Left ventricle myocardium inferior (tissue), 1 donor: ENCODE results near the gene CYP20A1. TPM values are rescaled to one million over a fixed set of nuclear protein-coding genes. Genes with fewer than 3 reads are reported as not detected.
"Not testable (repeated sequence)": the region's sequence is repeated elsewhere in the genome, so short reads cannot be mapped to it uniquely, and the experiment has no call there.

Source experiments
- DNase-seq: peaks from one replicate; pipeline ENCODE4 v3.0.0-alpha.2; 2020
- H3K27ac ChIP-seq: fragments of 200-600 bp; replicated peaks from 2 replicates; pipeline ENCODE4 v1.8.0; 2021
- H3K27me3 ChIP-seq: fragments of 200-600 bp; 2 replicates; pipeline ENCODE4 v1.8.0; 2021; ENCODE audit warnings: low read depth
- H3K36me3 ChIP-seq: fragments of 200-600 bp; 2 replicates; pipeline ENCODE4 v1.8.0; 2021
- H3K4me1 ChIP-seq: fragments of 200-600 bp; 2 replicates; pipeline ENCODE4 v1.8.0; 2021
- H3K4me3 ChIP-seq: fragments of 200-600 bp; 2 replicates; pipeline ENCODE4 v1.8.0; 2021; ENCODE audit warnings: mild to moderate bottlenecking, moderate library complexity
- H3K9me3 ChIP-seq: fragments of 200-600 bp; replicated peaks from 2 replicates; pipeline ENCODE4 v1.8.0; 2021
- CTCF ChIP-seq: fragments of 200-600 bp; IDR thresholded peaks from 2 replicates; pipeline ENCODE4 v1.8.0; 2021; ENCODE audit warnings: antibody characterized with exemption, mild to moderate bottlenecking, borderline replicate concordance
- intact Hi-C: fragments of 100-400 bp; cut with micrococcal nuclease; formaldehyde crosslinking; loops from one replicate; pipeline ENCODE4 v1.11.0; 2022
- total RNA-seq: library from RNA; stranded (reverse); fragmentation: NEBNext Ultra II Directional; extraction: Animal tissue kit (Norgen Biotek cat#: 25700); gene quantifications from one replicate; pipeline ENCODE4 v1.2.1, GENCODE V29; 2021
- donor health status: DM: no; HTN: yes; CAD: no; lungs with severe emphysema.

Gene CYP20A1
- total RNA-seq, 1 donor from 2014 or later: 11.9 TPM

DNA sequence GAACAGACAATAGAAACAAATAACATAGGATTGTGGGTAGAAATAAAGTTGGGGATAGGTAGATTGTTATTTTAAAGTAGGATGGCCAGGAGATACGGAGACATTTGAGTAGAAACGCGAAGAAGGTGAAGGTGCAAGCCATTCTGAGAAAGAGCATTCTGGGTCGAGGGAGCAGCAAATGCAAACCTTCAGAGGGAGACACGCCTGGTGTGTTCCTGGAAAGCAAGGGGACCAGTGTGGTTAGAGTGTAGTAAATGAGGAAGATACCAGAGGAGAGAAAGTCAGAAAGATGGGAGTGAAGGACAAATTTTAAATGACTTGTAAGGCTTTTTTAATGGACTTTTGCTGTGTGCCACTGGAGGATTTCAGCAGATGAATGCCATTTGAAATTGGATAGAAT, 1.7 kb downstream of the CYP20A1 start:
- Histone ChIP-seq H3K4me3 (peak overlapping the region; percentile 98), H3K36me3 (peaks cover 25% of the 10 kb centered on the region), H3K9me3 (no peaks in the 10 kb centered on the region), H3K27ac (no peak overlapping the region), H3K27me3 (no peaks in the 10 kb centered on the region), H3K4me1 (peaks cover 36% of the 10 kb centered on the region)
- no peak for DNase-seq
- intact Hi-C loops: no loop called here
- no peak for TF ChIP-seq CTCF

- Histone ChIP-seq H3K36me3 (peaks cover 44% of the 10 kb centered on the region), H3K9me3 (no peaks in the 10 kb centered on the region), H3K27me3 (no peaks in the 10 kb centered on the region), H3K27ac (no peak overlapping the region), H3K4me1 (peaks cover 36% of the 10 kb centered on the region), H3K4me3 (no peak overlapping the region)
- no peak for DNase-seq
- intact Hi-C loops: no loop called here
- TF ChIP-seq CTCF: no peak
Measured at GRCh38 chr2:203242518-203242917, 3.7 kb downstream of the CYP20A1 start.

DNA sequence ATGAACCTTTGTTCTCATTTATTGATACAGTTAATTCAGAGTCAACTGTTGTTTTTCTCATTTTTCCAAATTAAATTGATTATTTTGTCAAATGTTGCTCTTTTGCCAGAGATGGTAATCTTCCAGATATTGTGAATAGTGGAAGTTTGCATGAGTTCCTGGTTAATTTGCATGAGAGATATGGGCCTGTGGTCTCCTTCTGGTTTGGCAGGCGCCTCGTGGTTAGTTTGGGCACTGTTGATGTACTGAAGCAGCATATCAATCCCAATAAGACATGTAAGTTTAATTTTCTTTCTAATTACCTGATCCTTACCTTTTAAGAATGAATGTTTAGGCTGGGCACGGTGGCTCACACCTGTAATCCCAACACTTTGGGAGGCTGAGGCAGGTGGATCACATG, 7.8 kb downstream of the CYP20A1 start:
- DNase-seq: no peak
- H3K4me3 ChIP-seq: no peak overlapping the region
- no peak for TF ChIP-seq CTCF
- intact Hi-C loops: no loop called here
- peaks cover 74% of the 10 kb centered on the region for H3K36me3 ChIP-seq
- no peak overlapping the region for H3K27ac ChIP-seq
- no peaks in the 10 kb centered on the region for H3K4me1 ChIP-seq
- no peaks in the 10 kb centered on the region for H3K27me3 ChIP-seq
- no peaks in the 10 kb centered on the region for H3K9me3 ChIP-seq

GRCh38 chr2:203252818-203253217, 14.0 kb downstream of the CYP20A1 start:
- TF ChIP-seq CTCF: no peak
- peaks cover 80% of the 10 kb centered on the region for H3K36me3 ChIP-seq
- intact Hi-C loops: no loop called here
- no peaks in the 10 kb centered on the region for H3K27me3 ChIP-seq
- no peak overlapping the region for H3K27ac ChIP-seq
- H3K9me3 ChIP-seq: no peaks in the 10 kb centered on the region
- no peak overlapping the region for H3K4me3 ChIP-seq
- DNase-seq: no peak
- H3K4me1 ChIP-seq: no peaks in the 10 kb centered on the region

- H3K36me3 ChIP-seq: peaks cover 80% of the 10 kb centered on the region
- DNase-seq, H3K27me3 ChIP-seq, H3K4me3 ChIP-seq, H3K4me1 ChIP-seq, H3K27ac ChIP-seq, H3K9me3 ChIP-seq, intact Hi-C loops: not testable (repeated sequence)
Measured at GRCh38 chr2:203253422-203254095, 14.7 kb downstream of the CYP20A1 start.

DNA sequence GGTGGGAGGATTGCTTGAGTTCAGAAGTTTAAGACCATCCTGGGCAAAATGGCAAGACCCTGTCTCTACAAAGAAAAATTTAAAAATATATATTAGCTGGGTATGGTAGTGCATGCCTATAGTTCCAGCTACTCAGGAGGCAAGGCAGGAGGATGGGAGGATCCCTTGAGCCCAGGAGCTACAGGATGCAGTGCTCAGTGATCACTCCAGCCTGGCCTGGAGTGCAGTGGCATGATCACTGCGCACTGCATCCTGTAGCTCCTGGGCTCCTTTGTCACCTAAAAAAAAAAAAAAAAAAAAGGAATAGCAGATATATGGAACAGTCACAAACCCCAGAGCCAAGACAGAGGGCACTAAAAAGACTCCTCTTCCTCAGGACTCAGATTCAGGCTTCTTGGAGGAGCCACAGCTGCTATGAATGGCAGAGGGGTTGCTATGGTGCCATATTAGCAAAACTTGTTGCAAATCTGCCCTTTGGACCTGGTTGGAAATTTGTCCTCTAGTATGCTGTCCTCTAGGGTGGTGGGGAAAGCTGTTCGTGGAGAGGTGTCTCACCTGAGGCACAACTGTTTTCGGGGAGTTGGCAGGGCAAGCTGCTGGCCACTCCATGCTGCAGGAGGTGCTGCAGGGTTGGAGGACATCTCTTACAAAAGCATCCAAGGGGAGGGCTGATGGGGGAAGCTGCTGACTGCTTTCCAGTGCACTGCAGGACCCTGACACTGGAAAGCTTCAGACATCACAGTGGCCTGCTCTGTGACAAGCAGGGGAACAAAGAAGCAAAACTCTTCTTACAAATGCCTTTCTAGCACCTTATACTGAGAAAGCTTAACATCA, 22.7 kb downstream of the CYP20A1 start:
- H3K4me1 ChIP-seq: peaks cover 2% of the 10 kb centered on the region
- TF ChIP-seq CTCF: no peak
- no peak for DNase-seq
- H3K27ac ChIP-seq: no peak overlapping the region
- no peaks in the 10 kb centered on the region for H3K27me3 ChIP-seq
- H3K4me3 ChIP-seq: no peak overlapping the region
- H3K36me3 ChIP-seq: peaks cover 60% of the 10 kb centered on the region
- no peaks in the 10 kb centered on the region for H3K9me3 ChIP-seq
- intact Hi-C loops: no loop called here
